Measurements from ENCODE around the gene ZFPM1.

ZFPM1 gene

DNA sequence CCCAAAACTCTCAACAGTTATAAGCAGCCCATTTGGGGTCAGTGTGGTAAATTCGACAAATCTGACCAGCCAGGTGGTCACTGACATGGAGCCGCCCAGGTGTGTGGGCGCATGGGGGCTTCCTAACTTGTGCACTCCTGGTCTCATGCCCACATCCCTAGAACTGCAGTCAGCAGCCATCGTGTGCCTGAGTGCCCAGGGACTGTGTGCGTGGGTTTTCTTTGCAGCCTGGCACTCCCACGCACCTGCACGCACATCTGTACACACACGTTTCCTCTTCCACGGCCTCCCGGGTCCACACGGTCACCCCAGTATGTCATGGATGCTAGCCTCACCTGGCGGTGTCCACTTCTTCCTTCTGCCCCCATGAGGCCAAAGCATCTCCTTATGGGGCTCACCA is 78.3 kb downstream of the ZFPM1 start:
- DNase-seq: no peak

DNA sequence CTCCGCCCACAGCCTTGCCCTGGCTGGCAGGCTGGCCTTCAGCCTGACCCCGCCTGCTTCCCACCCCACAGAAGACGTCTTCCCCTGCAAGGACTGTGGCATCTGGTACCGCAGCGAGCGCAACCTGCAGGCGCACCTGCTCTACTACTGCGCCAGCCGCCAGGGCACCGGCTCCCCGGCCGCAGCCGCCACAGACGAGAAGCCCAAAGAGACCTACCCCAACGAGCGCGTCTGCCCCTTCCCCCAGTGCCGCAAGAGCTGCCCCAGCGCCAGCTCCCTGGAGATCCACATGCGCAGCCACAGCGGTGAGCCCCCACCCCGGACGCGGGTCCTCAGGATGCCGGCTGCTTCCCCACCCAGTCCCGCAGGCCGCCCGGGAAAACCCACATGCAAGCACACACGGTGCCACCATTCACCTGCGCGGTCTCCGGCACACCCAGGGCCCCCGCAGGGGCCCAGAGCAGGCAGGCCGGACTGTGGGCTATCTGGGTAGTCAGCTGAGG is 78.9 kb downstream of the ZFPM1 start:
- no peak for DNase-seq

DNA sequence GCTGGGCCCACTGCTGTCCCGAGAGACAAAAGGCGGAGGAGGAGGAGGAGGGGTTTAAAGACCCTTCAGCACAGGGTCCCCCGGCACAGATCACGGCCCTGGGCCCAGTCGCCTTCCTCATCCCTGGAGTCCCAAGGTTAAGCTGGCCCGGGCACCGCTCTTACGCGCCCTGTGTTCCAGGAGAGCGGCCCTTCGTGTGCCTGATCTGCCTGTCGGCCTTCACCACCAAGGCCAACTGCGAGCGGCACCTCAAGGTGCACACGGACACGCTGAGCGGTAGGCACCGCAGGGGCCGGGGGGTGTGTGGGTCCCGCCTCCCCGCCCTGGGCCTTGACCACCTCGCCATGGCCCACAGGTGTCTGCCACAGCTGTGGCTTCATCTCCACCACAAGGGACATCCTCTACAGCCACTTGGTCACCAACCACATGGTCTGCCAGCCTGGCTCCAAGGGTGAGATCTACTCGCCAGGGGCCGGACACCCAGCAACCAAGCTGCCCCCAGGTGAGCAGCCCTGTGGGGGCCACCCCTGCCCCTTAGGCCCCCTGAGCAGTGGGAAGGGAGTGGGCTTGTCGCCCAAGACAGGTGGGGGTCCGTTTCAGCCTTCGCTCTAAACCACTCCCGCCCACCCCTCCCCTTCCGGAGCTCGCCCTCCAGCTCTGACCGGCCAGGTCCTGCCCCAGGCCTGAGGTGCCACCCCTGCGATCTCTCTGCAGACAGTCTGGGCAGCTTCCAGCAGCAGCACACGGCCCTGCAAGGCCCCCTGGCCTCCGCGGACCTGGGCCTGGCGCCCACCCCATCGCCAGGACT is 79.6 kb downstream of the ZFPM1 start:
- no peak for DNase-seq

DNA sequence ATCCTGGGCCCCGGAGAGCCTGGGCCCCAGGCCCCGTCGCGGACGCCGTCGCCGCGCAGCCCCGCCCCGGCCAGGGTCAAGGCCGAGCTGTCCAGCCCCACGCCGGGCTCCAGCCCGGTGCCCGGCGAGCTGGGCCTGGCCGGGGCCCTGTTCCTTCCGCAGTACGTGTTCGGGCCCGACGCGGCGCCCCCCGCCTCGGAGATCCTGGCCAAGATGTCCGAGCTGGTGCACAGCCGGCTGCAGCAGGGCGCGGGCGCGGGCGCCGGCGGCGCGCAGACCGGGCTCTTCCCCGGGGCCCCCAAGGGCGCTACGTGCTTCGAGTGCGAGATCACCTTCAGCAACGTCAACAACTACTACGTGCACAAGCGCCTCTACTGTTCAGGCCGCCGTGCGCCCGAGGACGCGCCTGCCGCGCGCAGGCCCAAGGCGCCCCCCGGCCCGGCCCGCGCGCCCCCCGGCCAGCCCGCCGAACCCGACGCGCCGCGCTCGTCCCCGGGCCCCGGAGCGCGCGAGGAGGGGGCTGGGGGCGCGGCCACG is 80.4 kb downstream of the ZFPM1 start:
- DNase-seq: no peak

DNA sequence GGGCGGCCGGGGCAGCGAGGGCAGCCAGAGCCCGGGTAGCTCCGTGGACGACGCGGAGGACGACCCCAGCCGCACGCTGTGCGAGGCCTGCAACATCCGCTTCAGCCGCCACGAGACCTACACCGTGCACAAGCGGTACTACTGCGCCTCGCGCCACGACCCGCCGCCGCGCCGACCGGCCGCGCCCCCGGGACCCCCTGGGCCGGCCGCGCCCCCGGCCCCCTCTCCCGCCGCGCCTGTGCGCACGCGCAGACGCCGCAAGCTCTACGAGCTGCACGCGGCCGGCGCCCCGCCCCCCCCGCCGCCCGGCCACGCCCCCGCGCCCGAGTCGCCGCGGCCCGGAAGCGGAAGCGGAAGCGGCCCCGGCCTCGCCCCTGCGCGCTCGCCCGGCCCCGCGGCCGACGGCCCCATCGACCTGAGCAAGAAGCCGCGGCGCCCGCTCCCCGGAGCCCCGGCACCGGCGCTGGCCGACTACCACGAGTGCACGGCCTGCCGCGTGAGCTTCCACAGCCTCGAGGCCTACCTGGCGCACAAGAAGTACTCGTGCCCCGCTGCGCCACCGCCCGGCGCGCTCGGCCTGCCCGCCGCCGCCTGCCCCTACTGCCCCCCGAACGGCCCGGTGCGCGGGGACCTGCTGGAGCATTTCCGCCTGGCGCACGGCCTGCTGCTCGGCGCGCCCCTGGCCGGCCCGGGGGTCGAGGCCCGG is 81.0 kb downstream of the ZFPM1 start:
- no peak for DNase-seq

DNA sequence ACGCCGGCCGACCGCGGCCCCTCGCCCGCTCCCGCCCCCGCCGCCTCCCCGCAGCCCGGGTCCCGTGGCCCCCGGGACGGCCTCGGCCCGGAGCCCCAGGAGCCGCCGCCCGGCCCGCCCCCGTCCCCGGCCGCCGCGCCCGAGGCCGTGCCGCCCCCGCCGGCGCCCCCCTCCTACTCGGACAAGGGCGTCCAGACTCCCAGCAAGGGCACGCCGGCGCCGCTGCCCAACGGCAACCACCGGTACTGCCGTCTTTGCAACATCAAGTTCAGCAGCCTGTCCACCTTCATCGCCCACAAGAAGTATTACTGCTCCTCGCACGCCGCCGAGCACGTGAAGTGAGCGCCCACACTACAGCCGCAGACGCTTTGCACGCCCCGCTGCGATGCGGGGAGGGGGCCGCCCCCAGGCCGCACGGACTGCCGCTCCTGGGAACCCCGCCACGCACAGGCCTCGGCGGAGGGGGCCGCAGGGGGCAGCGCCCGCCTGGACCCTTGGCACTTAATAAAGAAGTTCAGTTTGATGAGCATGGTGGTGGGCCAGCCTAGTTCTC is 81.6 kb downstream of the ZFPM1 start:
- DNase-seq: no peak

DNA sequence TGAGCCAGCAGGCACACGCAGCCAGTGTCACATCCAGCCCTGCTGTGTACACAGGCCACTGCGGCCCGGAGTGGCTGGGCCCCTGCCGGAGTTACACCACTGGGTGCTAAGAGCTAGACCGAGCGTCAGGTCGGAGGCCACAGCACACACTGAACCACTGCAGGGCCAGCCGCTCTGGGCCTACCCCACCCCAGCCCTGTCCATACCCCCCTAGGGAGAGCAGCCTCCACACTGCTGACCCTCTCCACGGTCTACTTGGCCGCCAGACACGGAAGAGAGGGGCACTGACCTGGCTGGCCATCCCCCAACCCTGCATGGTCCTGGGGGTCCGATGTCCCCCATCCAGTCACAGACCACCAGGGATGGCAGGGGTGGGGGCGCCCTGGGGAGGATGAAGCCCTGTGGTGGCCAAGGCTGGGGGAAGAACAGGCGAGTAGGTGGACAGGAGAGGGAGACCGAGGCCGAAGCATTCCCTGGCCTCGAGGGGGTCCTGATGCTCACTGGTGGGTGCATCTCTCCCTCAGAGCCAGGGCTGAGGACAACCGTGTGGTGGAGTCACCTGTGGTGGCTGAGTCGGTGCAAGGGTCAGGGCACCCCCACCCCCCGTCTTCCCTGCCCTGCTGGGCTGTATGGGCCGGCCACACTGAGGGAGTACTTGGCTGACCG is 82.2 kb downstream of the ZFPM1 start:
- DNase-seq: no peak

DNA sequence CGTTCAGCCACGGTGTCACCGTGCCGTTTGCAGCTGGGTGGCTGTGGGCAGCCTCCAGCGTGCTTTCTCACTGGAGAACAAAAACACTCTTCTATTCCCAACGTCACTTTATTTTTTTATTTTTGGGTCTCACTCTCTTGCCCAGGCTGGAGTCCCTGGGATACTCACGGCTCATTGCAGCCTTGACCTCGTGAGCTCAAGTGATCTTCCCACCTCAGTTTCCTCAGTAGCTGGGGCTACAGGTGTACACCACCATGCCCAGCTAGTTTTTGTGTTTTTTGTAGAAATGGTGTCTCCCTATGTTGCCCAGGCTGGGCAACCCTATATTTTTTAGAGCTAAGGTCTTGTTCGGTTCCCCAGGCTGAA is 82.8 kb downstream of the ZFPM1 start:
- no peak for DNase-seq

DNA sequence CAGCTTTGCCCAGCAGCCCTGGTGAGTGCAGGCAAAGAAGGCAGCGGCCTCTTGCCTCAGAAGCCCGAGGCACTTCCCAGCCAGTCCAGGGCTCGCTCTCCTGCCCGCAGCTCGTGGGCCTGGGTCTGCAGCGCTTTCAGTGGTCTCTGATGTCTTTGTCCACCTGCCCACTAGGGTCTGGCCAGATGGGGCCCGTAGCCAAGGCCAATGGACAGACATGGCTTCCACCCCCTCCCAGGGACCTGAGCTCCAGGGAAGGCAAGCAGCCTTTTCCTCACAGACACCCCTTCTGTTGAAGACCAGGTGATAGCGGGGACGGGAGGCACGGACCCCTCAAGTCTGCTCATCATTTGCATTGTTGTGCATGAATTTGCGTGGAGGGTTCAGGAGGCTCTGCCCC is 83.4 kb downstream of the ZFPM1 start:
- no peak for DNase-seq

DNA sequence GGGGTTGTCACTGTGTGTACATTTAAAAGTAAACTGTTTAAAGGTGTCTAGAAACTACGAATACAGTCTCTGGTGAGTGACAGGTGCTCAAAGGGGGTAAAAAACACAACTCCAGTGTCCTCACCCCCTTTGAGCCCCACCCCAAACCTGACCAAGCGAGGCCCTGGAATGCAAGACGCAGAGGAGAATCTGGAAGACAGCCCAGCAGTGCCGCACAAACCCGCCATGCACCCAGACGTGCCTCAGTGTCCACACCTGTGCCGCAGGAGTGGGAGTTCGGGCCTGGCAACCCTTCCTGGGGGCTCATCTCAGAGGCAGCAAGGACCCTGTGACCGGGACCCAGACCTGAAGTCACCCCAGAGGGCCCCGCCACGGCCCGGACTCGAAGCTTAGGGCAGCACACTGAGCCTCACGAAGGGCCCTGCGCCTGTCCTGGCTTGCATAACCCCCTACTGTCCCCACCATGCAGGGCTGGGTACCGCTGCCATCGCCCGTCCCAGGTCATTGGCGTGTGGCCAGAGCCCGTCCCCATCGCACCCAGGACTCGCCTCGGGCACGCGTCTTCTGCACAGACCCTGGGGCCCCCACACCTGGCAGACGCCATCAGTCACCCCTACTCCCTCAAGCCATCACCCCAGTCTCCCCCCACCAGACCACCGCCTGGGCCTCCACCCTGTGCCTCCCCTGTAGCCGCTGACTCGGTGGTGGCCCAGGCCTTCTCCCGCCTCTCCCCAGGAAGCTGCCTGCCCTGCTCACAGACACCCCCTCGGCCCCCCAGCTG is 84.1 kb downstream of the ZFPM1 start:
- DNase-seq: no peak

DNA sequence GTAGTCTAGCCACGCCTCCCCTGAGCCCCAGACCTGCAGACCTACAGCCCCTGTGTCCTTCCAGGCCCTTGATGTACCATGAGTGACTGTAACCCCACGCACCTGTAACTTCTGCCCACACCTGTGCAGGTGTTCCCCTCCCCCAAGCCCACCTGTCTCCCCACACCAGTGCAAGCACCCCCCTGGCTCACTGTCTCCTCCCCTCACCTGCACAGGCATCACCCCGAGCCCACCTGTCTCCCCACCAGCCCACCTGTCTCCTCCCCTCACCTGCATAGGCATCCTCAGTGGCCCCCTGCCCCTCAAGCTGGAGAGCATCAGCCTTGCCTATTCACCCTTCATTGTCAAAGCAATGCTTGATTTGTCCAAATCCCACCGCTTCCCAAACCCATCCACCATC is 84.8 kb downstream of the ZFPM1 start:
- no peak for DNase-seq

DNA sequence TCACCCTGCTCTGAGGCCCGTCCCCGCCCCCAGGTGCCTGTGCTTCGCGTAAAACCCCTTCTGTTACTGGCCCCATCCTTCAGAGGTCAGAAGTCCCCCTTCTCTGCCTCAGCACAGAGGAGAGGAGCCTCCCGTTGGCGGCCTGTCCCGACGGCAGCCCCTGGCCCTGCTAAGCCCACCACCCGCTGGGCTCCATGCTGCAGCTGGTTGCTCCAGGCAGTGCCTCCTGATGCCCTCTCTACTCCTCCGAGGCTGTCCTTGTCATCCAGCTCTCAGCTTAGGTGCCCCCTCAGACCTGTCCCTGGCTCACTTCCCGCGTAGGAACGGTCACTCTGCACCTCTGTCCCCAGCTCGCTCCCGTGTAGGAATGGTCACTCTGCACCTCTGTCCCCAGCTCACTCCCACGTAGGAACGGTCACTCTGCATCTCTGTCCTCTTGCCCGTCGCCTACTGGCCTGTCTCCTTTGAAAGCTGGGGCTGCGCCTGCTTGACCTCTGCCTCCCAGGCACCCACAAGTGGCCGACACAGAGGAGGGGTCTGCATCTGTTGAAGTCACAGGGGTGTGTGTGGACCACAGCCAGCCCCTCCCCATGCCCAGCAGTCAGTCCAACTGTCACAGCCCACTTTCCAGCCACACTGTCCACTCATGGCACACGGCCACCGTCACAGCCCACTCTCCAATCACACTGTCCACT is 85.4 kb downstream of the ZFPM1 start:
- DNase-seq: no peak

DNA sequence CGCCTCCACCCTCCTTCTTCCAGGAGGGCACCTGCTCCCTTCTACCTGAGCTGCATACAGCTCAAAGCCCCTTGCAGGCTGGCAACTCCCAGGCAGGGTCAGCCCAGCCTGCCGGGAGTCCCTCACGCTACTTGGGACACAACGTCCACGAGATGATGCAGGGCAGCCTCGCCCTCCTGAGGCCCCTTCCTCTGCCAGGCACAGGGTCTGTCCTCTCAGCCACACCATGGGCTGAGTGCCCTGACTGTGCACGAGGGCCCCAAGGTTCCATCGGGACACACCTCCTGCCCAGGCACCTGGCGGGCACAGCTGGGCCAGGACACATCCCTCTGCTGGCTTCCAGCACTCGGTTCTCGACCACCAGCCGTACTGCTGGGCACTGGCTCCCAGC is 86.2 kb downstream of the ZFPM1 start:
- DNase-seq: no peak

DNA sequence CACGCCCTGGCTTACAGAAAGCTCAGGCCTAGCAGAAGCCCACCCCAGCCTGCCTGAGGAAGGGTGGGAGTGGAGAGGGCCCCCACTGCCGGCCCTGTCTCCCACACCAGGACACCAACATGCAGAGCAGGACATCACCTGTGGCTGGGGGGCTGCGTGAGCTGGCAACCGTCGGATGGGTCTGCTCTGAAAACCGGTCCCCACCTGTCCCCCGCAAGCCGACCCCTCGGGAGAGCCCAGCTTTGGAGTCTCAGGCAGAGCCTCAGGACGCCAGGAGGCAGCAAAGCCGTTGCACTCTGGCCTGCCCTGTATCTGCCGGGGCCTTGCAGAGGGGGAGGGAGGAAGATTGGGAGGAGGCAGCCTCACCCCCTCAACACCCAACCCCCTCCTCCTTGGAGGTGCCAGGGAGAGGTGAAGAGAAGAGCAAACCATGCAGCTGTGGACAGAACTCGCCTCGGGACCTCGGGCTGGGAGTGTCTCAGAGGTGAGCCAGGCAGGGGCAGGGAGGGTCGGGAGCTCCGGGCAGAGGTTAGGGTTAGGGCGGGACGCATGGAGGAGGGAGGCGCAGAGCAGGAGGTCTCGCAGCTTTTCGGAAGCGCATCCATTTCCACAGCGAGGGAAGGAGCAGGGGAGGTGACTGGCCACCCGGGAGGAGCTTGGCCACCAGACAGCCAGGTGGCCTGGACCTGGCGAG is 86.7 kb downstream of the ZFPM1 start:
- DNase-seq: no peak

DNA sequence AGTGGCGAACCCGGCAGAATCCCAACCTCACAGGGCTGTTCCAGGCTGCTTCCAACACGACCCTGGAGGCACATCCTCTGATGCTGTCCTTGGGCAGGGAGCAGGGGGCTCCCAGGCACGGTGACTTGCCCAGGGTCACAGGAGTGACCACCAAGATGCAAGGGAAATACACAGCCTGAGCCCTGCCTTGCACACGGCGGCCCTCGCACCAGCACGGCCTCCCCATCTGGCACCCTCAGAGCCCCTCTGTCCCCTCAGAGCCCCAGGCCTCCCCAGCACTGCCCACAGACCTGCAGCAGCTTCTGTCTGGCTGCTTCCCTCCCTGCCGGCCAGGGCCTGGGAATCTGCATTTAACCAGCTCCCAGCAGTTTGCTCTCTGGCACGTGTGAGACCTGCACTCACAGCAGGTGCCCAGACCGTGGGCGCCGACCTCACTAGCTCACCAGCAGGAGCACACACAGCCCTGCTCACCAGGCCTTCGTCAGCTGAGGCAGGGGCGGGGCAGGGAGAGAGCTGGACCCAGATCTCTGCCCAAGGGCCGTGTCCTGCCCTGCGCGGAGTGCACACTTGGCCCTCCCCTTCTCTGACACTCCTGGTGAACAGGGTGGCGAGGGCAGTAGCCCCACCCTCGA is 87.4 kb downstream of the ZFPM1 start:
- no peak for DNase-seq

DNA sequence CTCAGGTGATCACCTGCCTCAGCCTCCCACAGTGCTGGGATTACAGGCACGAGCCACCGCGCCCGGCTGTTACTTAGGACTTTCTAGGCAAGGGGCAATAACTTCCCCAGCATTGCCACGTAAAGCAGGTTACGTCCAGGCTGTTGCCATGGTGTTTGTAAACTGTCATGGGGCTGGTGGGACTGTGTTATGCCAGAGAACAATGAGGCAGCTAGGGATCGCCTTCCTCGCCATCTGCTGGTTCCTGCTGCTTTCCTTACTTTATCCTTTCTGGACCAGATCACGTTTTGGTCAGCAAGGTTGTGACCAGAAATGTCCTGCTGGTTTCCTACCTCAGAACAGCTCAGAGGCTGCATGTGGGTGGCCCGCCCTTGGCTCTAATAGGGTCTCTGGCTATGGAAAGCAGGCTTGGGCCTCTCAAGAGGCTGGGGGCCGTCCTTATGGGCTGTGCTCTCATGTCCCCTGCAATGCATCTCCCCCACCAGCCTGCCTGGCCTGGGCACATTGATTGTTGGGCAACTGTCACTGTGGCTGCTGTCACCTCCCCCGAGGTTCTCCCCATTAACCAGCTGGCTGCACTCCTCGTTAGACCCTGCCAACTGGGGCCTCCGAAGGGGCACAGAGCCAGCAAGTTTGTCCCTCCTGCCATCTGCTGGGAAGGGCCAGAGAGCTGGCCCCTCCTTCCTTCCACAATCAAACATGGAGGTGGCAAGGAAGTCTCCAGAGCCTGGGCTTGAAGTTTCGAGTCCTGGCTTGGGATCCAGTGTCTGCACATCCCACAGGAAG is 88.9 kb downstream of the ZFPM1 start:
- no peak for DNase-seq

DNA sequence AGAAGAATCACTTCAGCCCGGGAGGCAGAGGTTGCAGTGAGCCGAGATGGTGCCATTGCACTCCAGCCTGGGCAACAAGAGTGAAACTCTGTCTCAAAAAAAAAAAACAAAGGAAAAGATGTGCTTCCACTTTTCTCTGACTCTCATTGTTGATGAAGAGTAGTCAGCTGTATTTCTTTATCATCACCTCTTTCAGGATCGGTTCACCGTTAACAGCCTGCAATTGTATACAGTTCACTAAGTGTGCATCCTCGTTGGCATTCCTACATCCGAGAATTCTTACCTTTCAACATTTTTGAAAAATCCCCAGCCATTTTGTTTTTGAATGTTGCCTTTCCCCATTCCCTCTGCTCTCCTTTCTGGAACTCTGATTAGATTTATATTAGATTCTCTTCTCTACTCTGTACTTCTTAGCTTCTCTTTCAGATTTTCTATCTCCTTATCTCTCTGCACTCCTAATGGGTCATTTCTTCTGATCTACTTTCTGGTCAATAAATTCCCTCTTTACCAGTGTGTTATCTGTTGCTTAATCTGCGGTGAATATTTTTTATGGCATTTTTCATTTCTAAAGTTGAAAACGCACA is 90.2 kb downstream of the ZFPM1 start:
- DNase-seq: no peak

DNA sequence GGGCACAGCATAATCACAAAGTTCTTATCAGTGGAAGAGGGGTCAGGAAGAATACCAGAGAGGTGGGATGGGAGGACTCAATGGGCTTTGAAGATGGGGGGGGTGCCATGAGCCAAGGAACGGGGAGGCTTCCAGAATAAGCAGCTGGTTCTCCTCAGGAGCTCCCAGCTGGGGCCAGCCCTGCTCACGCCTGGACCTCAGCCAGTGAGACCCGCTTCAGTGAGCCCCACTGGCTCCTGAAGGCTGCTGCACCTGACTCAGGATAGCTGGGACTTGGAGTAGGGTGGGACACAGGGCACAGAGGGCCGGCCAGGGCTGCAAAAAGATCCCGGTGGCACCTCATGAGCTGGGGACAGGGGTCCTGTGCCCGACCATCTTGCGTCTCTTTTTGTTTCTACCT is 92.7 kb downstream of the ZFPM1 start:
- no peak for DNase-seq

DNA sequence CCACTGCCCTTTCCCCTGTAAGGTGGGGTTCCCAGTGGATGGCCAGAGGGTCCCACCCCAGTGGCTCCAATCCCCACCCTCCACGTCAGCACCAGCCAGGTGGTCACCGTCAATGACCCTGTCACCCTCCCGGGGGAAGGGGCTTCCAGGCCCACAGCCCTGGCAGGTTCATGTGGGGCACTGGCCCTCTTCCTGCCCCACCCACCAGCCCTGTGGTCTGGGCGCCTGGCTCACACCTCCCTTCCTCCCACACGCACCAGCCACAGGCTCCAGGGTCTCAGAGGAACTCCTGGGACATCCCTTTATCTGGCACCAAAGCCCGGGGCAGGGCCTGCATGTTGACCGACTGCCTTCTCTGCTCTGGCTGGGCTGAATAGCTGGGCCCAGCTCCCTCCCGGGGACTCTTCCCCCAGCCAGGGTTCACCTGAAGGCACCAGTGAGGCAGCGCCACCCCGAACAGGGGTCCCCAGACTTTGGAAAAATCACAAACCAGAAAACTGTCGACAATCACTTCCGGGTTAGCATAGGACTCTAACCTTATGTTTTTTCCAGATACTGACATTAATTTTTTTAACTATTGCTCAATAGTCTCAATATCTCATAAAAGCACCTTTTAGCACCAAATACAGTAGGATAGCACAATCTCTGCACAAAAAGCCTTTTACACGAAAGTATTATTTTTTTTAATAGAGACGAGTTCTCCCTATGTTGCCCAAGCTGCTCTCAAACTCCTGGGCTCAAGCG is 95.2 kb downstream of the ZFPM1 start:
- DNase-seq: no peak
